Urinary bladder (tissue), 4 donors: ENCODE data around the gene TTYH3. TPM values are rescaled to one million over a fixed set of nuclear protein-coding genes. Genes with fewer than 3 reads are reported as not detected.
A peak's percentile ranks its signal among the peaks of the same experiment; 100 is the strongest.

Source experiments
- DNase-seq: peaks from one replicate; pipeline ENCODE4 v3.0.0-alpha.2; 2015; ENCODE audit errors: extremely low spot score
- H3K27ac ChIP-seq: one replicate; pipeline ENCODE4 v1.5.1; 2013; ENCODE audit warnings: low read depth, mild to moderate bottlenecking, moderate library complexity
- H3K36me3 ChIP-seq: one replicate; pipeline ENCODE4 v1.6.1; 2013; ENCODE audit warnings: mild to moderate bottlenecking, moderate library complexity; ENCODE audit not compliant: insufficient read depth
- H3K4me1 ChIP-seq: one replicate; pipeline ENCODE4 v1.6.1; 2013; ENCODE audit warnings: mild to moderate bottlenecking, moderate library complexity; ENCODE audit not compliant: insufficient read depth
- H3K4me3 ChIP-seq: one replicate; pipeline ENCODE4 v1.5.1; 2013; ENCODE audit warnings: low read depth, low read length
- WGBS: extraction: QIAGEN DNeasy Blood & Tissue Kit; methylation state at CpG from one replicate; pipeline ENCODE4 v1.1.7; 2013; 5-methylcytosine and 5-hydroxymethylcytosine counted together
- polyA plus RNA-seq: library from polyadenylated mRNA; stranded (reverse); fragments of 200-250 nt; gene quantifications from one replicate; pipeline ENCODE4 v1.2.3, GENCODE V29; 2013
- total RNA-seq: library from RNA; depleted of rRNA; stranded (reverse); fragments of >200 nt; gene quantifications from one replicate; pipeline ENCODE4 v1.2.3, GENCODE V29; 2014
- donor health status: healthy with polysubstance abuse.
- donor health status: healthy.

The TTYH3 gene
- total and polyA plus RNA-seq, 2 donors: 26.7 to 29.2 TPM

GRCh38 chr7:2616387-2617324 lies 15.1 kb upstream of the TTYH3 start:
- WGBS: 83% methylated on average over 33 of the region's 33 CpGs
- no peak overlapping the region for H3K4me3 ChIP-seq

GRCh38 chr7:2617325-2617905 lies 14.4 kb upstream of the TTYH3 start:
- H3K4me3 ChIP-seq: no peak overlapping the region
- no peak overlapping the region for H3K27ac ChIP-seq
- no peaks in the 10 kb centered on the region for H3K4me1 ChIP-seq
- WGBS: 27% methylated on average over 22 of the region's 22 CpGs
- no peaks in the 10 kb centered on the region for H3K36me3 ChIP-seq
- DNase-seq: no peak

More at GRCh38 chr7:2616387-2617324, 15.1 kb upstream of the TTYH3 start:
- Histone ChIP-seq H3K4me1 (no peaks in the 10 kb centered on the region), H3K27ac (no peak overlapping the region), H3K36me3 (no peaks in the 10 kb centered on the region)
- no peak for DNase-seq

- Histone ChIP-seq H3K4me3 (no peak overlapping the region), H3K36me3 (no peaks in the 10 kb centered on the region), H3K27ac (no peak overlapping the region), H3K4me1 (no peaks in the 10 kb centered on the region)
- DNase-seq: no peak
- 41% methylated on average over 9 of the region's 9 CpGs for WGBS
Observed at GRCh38 chr7:2619116-2619515, 12.7 kb upstream of the TTYH3 start.

GRCh38 chr7:2621061-2621828 lies 10.5 kb upstream of the TTYH3 start:
- no peak overlapping the region for H3K4me3 ChIP-seq
- H3K36me3 ChIP-seq: no peaks in the 10 kb centered on the region
- DNase-seq: peak; percentile 67
- no peaks in the 10 kb centered on the region for H3K4me1 ChIP-seq
- H3K27ac ChIP-seq: no peak overlapping the region
- WGBS: 29% methylated on average over 23 of the region's 23 CpGs

GRCh38 chr7:2621948-2622640 lies 9.7 kb upstream of the TTYH3 start:
- WGBS: 45% methylated on average over 12 of the region's 12 CpGs
- Histone ChIP-seq H3K36me3 (no peaks in the 10 kb centered on the region), H3K4me3 (no peak overlapping the region), H3K27ac (no peak overlapping the region), H3K4me1 (no peaks in the 10 kb centered on the region)
- DNase-seq: peak; percentile 90

- no peak overlapping the region for H3K4me3 ChIP-seq
- DNase-seq: no peak
- H3K4me1 ChIP-seq: no peaks in the 10 kb centered on the region
- 68% methylated on average over 19 of the region's 19 CpGs for WGBS
- H3K36me3 ChIP-seq: no peaks in the 10 kb centered on the region
- H3K27ac ChIP-seq: no peak overlapping the region
Observed at GRCh38 chr7:2622869-2623697, 8.7 kb upstream of the TTYH3 start.

GRCh38 chr7:2623698-2624014 lies 8.1 kb upstream of the TTYH3 start:
- no peak for DNase-seq
- no peaks in the 10 kb centered on the region for H3K4me1 ChIP-seq
- 83% methylated on average over 10 of the region's 10 CpGs for WGBS
- H3K4me3 ChIP-seq: no peak overlapping the region
- H3K27ac ChIP-seq: no peak overlapping the region
- H3K36me3 ChIP-seq: no peaks in the 10 kb centered on the region

GRCh38 chr7:2624293-2624886 lies 7.4 kb upstream of the TTYH3 start:
- H3K4me1 ChIP-seq: no peaks in the 10 kb centered on the region
- no peak for DNase-seq
- no peaks in the 10 kb centered on the region for H3K36me3 ChIP-seq
- no peak overlapping the region for H3K27ac ChIP-seq
- no peak overlapping the region for H3K4me3 ChIP-seq
- 75% methylated on average over 18 of the region's 18 CpGs for whole genome bisulfite sequencing

GRCh38 chr7:2626498-2627117 lies 5.2 kb upstream of the TTYH3 start:
- H3K4me3 ChIP-seq: no peak overlapping the region
- peak; percentile 81 for DNase-seq
- H3K27ac ChIP-seq: no peak overlapping the region
- H3K36me3 ChIP-seq: no peaks in the 10 kb centered on the region
- 37% methylated on average over 20 of the region's 20 CpGs for WGBS
- H3K4me1 ChIP-seq: no peaks in the 10 kb centered on the region

GRCh38 chr7:2627258-2628129 lies 4.3 kb upstream of the TTYH3 start:
- no peak overlapping the region for H3K4me3 ChIP-seq
- no peaks in the 10 kb centered on the region for H3K36me3 ChIP-seq
- H3K27ac ChIP-seq: no peak overlapping the region
- WGBS: 86% methylated on average over 9 of the region's 9 CpGs
- no peak for DNase-seq
- no peaks in the 10 kb centered on the region for H3K4me1 ChIP-seq

- Histone ChIP-seq H3K4me3 (no peak overlapping the region), H3K4me1 (no peaks in the 10 kb centered on the region), H3K27ac (no peak overlapping the region), H3K36me3 (no peaks in the 10 kb centered on the region)
- DNase-seq: no peak
- 79% methylated on average over 12 of the region's 12 CpGs for WGBS
Observed at GRCh38 chr7:2628130-2628482, 3.7 kb upstream of the TTYH3 start.
